HCT116 (cell line): ENCODE measurements around the gene ANKRD55. TPM values are rescaled to one million over a fixed set of nuclear protein-coding genes. Genes with fewer than 3 reads are reported as not detected.

Experiments
- ATAC-seq: fragments of 200-7000 bp; cut with Tn5 transposase; 2 replicates; pipeline ENCODE4 v1.9.1; 2020; ENCODE audit warnings: mild to moderate bottlenecking, moderate library complexity
- BruUV-seq: library from RNA; stranded (reverse); fragments of 400-500 nt; replicated peaks from 2 replicates; lab custom pipeline; 2021; lab: Mats Ljungman, UMichigan
- CTCF ChIA-PET: fragments of 300-600 bp; sonication (Branson Sonifier 250); formaldehyde crosslinking; loops from one replicate; lab custom pipeline; 2021; ENCODE audit warnings: antibody characterized with exemption; lab: Charles Lee
- POLR2A ChIA-PET: fragments of 300-600, 350-600 bp; sonication (Branson Sonifier 250); formaldehyde crosslinking; loops from one replicate; lab custom pipeline; 2021; ENCODE audit warnings: antibody characterized with exemption; lab: Charles Lee
- RAD21 ChIA-PET, 2 experiments: fragments of 300-600 bp; sonication (Branson Sonifier 250); formaldehyde crosslinking; loops; one replicate each; lab custom pipeline; 2023; ENCODE audit warnings: low total read pairs in 2 of 2; ENCODE audit not compliant: uncharacterized antibody in 2 of 2, unreplicated experiment in 2 of 2, low non-redundant PET in 1 of 2; lab: Charles Lee
- DNase-seq: peaks from one replicate; pipeline ENCODE4 v3.0.0-alpha.2; 2010; ENCODE audit warnings: low read depth, low spot score
- H2AFZ ChIP-seq: fragments of 200-600 bp; shearing (Covaris generic), sonication (generic); 2 replicates; pipeline ENCODE4 v1.6.1; 2017; ENCODE audit warnings: low read depth, mixed run types, mixed read lengths, antibody characterized with exemption, low read length; ENCODE audit not compliant: poor library complexity, severe bottlenecking
- H3K27ac ChIP-seq: 2 replicates; pipeline ENCODE4 v1.5.1; 2012; ENCODE audit warnings: low read depth, low read length
- H3K27me3 ChIP-seq: fragments of 200-600 bp; sonication (generic); 2 replicates; pipeline ENCODE4 v1.6.1; 2016; ENCODE audit warnings: mixed run types, low read length, mixed read lengths; ENCODE audit not compliant: insufficient read depth
- H3K36me3 ChIP-seq, 2 experiments: fragments of 200-500 bp in 1 of 2; fragments of 200-600 bp in 1 of 2; sonication (Bioruptor generic) in 1 of 2; sonication (generic) in 1 of 2; 2 replicates each; pipeline versions ENCODE4 v1.5.1 to v1.6.1; 2014 to 2016; ENCODE audit warnings: low read length in 2 of 2, inconsistent platforms in 1 of 2, mixed read lengths in 1 of 2, mixed run types in 1 of 2; ENCODE audit not compliant: insufficient read depth in 2 of 2, control insufficient read depth in 1 of 2
- H3K4me1 ChIP-seq, 2 experiments: fragments of 200-600 bp in 1 of 2; sonication (generic) in 1 of 2; 2 replicates each; pipeline versions ENCODE4 v1.5.1 to v1.6.1; 2012 to 2017; ENCODE audit warnings: low read length in 2 of 2, inconsistent platforms in 1 of 2, mild to moderate bottlenecking in 1 of 2, mixed read lengths in 1 of 2, mixed run types in 1 of 2, moderate library complexity in 1 of 2; ENCODE audit not compliant: insufficient read depth in 2 of 2, control insufficient read depth in 1 of 2
- H3K4me2 ChIP-seq: fragments of 200-600 bp; sonication (generic); 2 replicates; pipeline ENCODE4 v1.6.1; 2017; ENCODE audit warnings: mixed run types, low read length, mixed read lengths
- H3K4me3 ChIP-seq, 2 experiments: fragments of 200-600 bp in 1 of 2; sonication (generic) in 1 of 2; replicated peaks in 1 of 2; 2 replicates each; pipeline ENCODE4 v1.5.1; 2011 to 2016; ENCODE audit warnings: low read length in 2 of 2, control low read depth in 1 of 2, low read depth in 1 of 2, mild to moderate bottlenecking in 1 of 2, mixed read lengths in 1 of 2, mixed run types in 1 of 2
- H3K79me2 ChIP-seq: fragments of 200-600 bp; sonication (generic); 2 replicates; pipeline ENCODE4 v1.6.1; 2017; ENCODE audit warnings: mild to moderate bottlenecking, mixed run types, low read length, moderate library complexity, mixed read lengths; ENCODE audit not compliant: insufficient read depth
- H3K9ac ChIP-seq: fragments of 200-600 bp; sonication (generic); 2 replicates; pipeline ENCODE4 v1.6.1; 2016; ENCODE audit warnings: low read length, mixed read lengths
- H3K9me2 ChIP-seq: fragments of 200-600 bp; sonication (generic), shearing (Covaris generic); 2 replicates; pipeline ENCODE4 v1.6.1; 2017; ENCODE audit warnings: mixed run types, mild to moderate bottlenecking, moderate library complexity; ENCODE audit not compliant: insufficient read depth
- H3K9me3 ChIP-seq, 2 experiments: fragments of 200-500 bp in 1 of 2; fragments of 200-600 bp in 1 of 2; sonication (Bioruptor generic) in 1 of 2; sonication (generic) in 1 of 2; 2 replicates each; pipeline ENCODE4 v1.6.1; 2014 to 2017; ENCODE audit warnings: low read length in 2 of 2, mixed read lengths in 2 of 2, inconsistent platforms in 1 of 2, low read depth in 1 of 2, mild to moderate bottlenecking in 1 of 2, mixed run types in 1 of 2, moderate library complexity in 1 of 2; ENCODE audit not compliant: control insufficient read depth in 1 of 2, insufficient read depth in 1 of 2
- H4K20me1 ChIP-seq: fragments of 200-600 bp; sonication (generic), shearing (Covaris generic); 2 replicates; pipeline ENCODE4 v1.6.1; 2017; ENCODE audit warnings: mixed run types, mild to moderate bottlenecking, moderate library complexity; ENCODE audit not compliant: insufficient read depth
- CBX3 ChIP-seq: IDR thresholded peaks from 2 replicates; pipeline ENCODE4 v1.6.1; 2012; ENCODE audit warnings: low read depth
- CEBPB ChIP-seq: IDR thresholded peaks from 2 replicates; pipeline ENCODE4 v1.6.1; 2012; ENCODE audit warnings: low read depth
- EGR1 ChIP-seq: IDR thresholded peaks from 2 replicates; pipeline ENCODE4 v1.6.1; 2012; ENCODE audit warnings: low read depth
- EZH2 ChIP-seq: fragments of 200-600 bp; sonication (generic); IDR thresholded peaks from 2 replicates; pipeline ENCODE4 v1.6.1; 2017; ENCODE audit warnings: antibody characterized with exemption, mixed run types
- JUND ChIP-seq: IDR thresholded peaks from 2 replicates; pipeline ENCODE4 v1.6.1; 2012
- RAD21 ChIP-seq: IDR thresholded peaks from 2 replicates; pipeline ENCODE4 v1.6.1; 2012; ENCODE audit warnings: low read depth, mild to moderate bottlenecking
- intact Hi-C: fragments of 100-400 bp; cut with micrococcal nuclease; formaldehyde crosslinking; loops from 2 replicates; pipeline ENCODE4 v1.10.0; 2022
- total RNA-seq: library from RNA; stranded (reverse); gene quantifications from one replicate; pipeline ENCODE4 v1.2.1, GENCODE V29; 2021; ENCODE audit not compliant: unreplicated experiment

The ANKRD55 gene
- total RNA-seq, 1 experiment from 2014 or later: not detected

DNA sequence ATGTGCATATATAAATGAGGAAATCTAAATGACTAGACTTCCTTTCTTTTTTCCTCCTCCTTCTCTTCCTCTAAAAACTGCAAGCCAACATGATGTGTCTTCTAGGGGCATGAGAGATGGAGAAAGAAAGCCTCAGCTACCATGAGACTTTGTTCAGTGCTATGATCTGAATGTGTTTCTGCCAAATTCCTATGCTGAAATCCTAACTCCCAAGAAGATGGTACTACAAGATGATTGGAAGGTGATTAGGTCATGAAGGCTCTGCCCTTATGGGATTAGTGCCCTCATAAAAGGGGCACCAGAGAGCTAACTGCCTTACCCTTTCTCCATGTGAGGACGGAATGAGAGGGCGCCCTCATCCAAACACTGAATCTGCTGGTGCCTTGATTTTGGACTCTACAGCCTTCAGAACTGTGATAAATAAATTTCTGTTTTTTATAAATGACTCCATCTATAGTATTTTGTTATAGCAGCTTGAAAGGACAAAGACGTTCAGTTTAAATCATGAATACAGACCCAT lies 166.1 kb downstream of the ANKRD55 start:
- Histone ChIP-seq H2AFZ (no peak overlapping the region), H3K9me2 (no peaks in the 10 kb centered on the region), H3K4me1 (no peaks in the 10 kb centered on the region), H4K20me1 (no peaks in the 10 kb centered on the region), H3K4me2 (no peak overlapping the region), H3K79me2 (no peaks in the 10 kb centered on the region), H3K27ac (no peak overlapping the region), H3K27me3 (no peaks in the 10 kb centered on the region), H3K36me3 (no peaks in the 10 kb centered on the region), H3K9me3 (no peaks in the 10 kb centered on the region), H3K9ac (no peak overlapping the region), H3K4me3 (no peak overlapping the region)
- intact Hi-C loops: no loop called here
- ChIA-PET POLR2A (no interaction called here), CTCF (no interaction called here), RAD21 (no interaction called here)
- no peak for DNase-seq
- ATAC-seq: no peak
- no TSS peak for BruUV-seq
- TF ChIP-seq JUND (no peak), CBX3 (no peak), EZH2 (no peak), CEBPB (no peak), EGR1 (no peak)

DNA sequence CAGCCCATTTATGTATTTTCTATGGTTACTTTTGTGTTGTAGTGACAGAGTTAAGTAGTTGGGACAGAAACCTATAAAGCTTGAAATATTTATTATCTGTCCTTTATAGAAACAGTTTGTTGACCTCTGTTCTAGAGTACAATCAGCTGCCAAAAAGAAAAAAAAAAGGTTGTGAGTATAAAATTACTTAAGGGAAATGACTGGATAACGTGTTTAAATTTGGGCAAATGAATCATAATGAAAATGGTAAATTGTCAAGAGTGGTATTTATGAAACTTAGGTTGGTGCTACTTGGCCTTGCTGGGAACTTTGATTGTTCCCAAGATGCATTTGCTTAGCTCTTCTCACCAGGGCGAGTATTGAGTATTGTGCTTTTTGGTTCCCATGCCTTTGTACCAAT lies 168.1 kb downstream of the ANKRD55 start:
- H4K20me1 ChIP-seq: no peaks in the 10 kb centered on the region
- no peaks in the 10 kb centered on the region for H3K9me3 ChIP-seq
- TF ChIP-seq RAD21: no peak
- H3K9ac ChIP-seq: no peak overlapping the region
- ATAC-seq: no peak
- H3K4me1 ChIP-seq: no peaks in the 10 kb centered on the region
- H3K4me3 ChIP-seq: no peak overlapping the region
- no TSS peak for BruUV-seq
- no peaks in the 10 kb centered on the region for H3K27me3 ChIP-seq
- intact Hi-C loops: no loop called here
- DNase-seq: no peak
- no peaks in the 10 kb centered on the region for H3K9me2 ChIP-seq
- H3K27ac ChIP-seq: no peak overlapping the region
- no peaks in the 10 kb centered on the region for H3K36me3 ChIP-seq
- H3K79me2 ChIP-seq: no peaks in the 10 kb centered on the region
- no peak overlapping the region for H2AFZ ChIP-seq
- ChIA-PET CTCF (no interaction called here), POLR2A (no interaction called here), RAD21 (no interaction called here)
- no peak overlapping the region for H3K4me2 ChIP-seq
